ENCODE results near the gene TRIOBP.

GRCh38 chr22:37655252-37655563, 41.6 kb upstream of the TRIOBP start:
- no peak for TF ChIP-seq POLR2AphosphoS5 (IDR thresholded peaks at IDR 0.05; ENCODE audit: low read depth, low read length)
- TF ChIP-seq SIN3A (IDR thresholded peaks at IDR 0.05; ENCODE audit: borderline replicate concordance, insufficient read depth, low read length) = no peak
- TF ChIP-seq TAF1 (IDR thresholded peaks at IDR 0.05; ENCODE audit: borderline replicate concordance, insufficient read depth, low read length) = no peak
